SH-SY5Y (cell line): ENCODE results near the gene TENM4.

ENCODE experiments used
- GATA2 ChIP-seq: IDR thresholded peaks from 2 replicates; pipeline ENCODE4 v1.6.1; 2011; ENCODE audit warnings: mild to moderate bottlenecking, low read depth, low read length
- GATA3 ChIP-seq: IDR thresholded peaks from 2 replicates; pipeline ENCODE4 v1.6.1; 2011; ENCODE audit warnings: low read depth, mild to moderate bottlenecking, low read length, moderate library complexity

GRCh38 chr11:79296141-79296540 is 144.7 kb downstream of the TENM4 start:
- TF ChIP-seq GATA3 (no peak), GATA2 (no peak)
